Activated naive CD8-positive, alpha-beta T cell treated with anti-CD3 and anti-CD28 coated beads, Interleukin-2, amount 50 U/mL, for 16 hours (primary cell): Measurements from ENCODE around the gene CEMIP2.
"Not testable (repeated sequence)": the region's sequence is repeated elsewhere in the genome, so short reads cannot be mapped to it uniquely, and the experiment has no call there.

ENCODE experiments used
- DNase-seq: peaks from one replicate; pipeline ENCODE4 v3.0.0-alpha.2; 2020; ENCODE audit warnings: low read depth, low spot score

The CEMIP2 gene

DNA sequence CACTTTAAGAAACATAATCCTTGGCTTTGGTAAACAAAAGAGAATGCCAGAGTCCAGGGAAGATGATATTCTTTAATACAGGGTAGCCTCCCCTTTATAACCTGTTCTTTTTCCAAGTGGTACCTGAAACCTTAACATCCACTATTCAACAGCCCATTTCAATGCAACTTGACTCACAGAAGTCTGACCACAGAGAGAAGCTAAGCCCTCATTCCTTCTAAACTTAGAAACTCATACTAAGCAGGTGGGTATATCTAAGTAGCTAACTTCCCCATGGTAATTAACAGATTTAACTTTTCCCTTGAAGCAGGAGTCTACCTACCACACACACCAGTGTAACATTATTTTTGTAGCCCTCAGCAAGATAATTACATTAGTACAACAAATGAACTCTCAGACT, 91.9 kb downstream of the CEMIP2 start:
- DNase-seq, result no peak

DNA sequence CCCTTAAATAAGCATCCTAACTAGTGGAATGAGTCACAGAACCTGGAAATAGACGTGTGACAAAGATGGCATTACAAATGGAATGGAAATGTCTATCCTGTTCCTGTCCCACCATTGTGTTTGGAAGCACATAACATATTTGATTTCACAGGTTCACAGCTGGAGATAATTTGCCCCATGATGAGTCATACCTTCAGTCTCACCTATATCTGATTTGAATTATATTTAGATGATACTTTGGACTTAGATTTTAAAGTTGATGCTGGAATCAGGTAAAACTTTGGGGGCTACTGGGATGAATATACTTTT, 92.5 kb downstream of the CEMIP2 start:
- DNase-seq, result no peak

DNA sequence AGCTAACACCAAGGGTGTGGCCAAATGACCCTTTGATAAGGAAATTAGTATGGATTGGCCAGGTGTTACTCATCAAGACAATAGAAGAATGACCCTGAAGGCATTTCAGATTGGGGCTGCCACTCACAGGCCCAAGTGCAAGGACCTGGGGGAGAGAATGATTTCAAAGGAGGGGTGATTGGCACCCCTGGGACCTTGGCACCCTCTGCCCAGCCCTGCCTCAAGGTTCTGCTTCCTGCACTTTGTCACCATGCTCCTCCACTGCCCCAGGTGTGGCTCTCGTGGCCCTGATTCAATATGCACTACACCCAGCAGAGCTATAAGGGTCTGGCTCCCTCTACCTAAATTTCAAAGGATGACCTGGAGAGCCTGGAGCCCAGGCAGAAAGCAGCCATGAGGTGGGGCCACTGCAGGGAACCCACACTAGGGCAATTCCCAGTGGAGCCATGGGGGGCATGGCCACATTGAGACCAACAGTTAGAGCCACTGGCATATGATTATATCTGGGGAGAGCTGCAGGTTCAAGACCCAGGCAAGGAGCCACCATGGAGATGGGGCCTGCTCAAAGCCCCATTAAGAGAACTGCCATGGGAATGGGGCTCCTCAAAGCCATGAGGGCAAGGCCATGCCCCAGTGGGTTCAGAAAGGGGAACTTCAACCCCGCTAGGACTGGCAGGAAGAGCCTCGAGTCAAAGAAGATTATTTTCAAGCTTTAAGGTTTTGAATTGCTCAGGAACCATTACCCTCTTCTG, 93.0 kb downstream of the CEMIP2 start:
- DNase-seq, result no peak

DNA sequence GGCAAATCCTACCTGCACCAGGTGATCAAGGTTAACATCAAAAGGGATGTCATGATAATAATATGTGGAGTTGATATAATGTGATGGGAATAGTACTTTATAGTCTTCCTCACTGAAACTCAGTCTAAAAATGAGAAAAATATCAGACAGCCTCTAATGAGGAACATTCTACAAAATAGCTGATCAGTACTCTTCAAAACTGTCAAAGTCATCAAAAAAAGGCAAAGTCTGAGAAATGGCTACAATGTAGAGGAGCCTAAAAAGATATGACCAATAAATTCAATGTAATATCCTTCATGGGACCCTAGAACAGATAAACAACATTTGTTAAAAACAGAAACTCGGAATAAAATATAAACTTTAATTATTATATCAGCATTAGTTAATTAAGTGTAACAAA, 95.7 kb downstream of the CEMIP2 start:
- DNase-seq, result no peak

DNA sequence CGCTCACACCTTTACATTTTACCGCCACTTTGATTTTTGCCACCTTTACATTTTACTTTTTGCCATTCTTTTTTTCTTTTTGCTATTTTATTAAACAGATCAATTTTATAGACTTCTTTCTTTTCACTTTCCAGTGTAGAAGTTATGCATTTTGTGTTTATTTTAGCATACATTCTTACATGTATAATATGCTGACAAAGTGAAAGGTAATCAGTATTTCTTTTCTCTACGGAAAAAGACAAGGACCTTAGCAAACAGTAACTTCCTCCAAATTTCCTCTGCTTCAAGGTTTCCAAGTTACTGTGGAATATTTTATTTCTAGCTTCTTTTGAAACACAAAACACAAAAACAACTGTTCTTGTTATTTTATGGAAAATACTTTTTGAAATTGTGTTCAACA, 97.0 kb downstream of the CEMIP2 start:
- DNase-seq, result no peak

DNA sequence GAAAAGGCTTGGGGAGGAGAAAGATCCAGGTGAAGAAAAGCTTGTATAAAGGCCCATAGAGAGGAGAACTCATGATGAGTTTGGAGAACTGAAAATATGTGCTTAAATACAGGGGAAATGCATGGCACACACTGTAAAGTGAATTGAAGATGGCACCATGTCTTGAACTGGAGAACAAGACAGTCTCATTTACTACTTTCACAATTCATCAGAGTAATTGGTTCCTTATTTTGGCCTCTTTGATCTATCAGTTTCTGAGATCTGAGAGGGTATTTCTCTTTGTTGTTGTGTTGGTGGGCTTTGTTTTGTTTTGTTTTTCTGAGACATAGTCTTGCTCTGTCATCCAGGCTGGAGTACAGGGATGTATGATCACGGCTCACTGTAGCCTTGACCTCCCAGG, 98.2 kb downstream of the CEMIP2 start:
- no peak for DNase-seq

DNA sequence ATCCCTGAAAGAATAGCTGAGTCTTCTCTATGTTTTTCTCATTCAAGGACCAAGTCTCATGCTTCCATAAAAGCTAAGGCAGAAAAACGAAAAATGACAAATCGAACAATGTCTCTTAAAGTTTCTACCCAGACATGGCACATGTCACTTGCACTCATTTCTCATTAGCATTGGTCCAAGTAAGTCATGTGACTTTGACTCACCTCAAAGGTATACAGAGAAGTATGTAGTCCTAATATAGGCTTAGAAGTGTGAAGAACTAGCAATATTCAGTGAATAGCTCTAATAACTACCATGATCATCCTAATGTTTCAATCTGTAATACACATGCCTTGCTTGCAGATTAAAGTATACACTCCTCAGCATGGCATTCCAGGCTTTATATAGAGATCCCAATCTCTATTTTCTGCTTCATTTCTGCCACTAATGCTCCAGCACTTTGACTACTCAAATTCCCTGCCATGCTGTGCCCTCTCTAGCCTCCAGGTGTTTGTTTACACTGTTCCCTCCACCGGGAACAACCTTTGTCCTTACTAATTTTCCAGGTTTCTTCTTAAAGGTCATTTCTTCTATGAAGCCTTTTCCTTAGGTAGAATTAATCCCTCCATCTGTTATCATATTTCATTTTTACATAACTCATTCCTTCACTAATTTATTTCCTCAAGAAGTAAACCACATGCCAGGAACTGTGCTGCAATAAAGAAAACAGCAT, 98.9 kb downstream of the CEMIP2 start:
- DNase-seq, result no peak

DNA sequence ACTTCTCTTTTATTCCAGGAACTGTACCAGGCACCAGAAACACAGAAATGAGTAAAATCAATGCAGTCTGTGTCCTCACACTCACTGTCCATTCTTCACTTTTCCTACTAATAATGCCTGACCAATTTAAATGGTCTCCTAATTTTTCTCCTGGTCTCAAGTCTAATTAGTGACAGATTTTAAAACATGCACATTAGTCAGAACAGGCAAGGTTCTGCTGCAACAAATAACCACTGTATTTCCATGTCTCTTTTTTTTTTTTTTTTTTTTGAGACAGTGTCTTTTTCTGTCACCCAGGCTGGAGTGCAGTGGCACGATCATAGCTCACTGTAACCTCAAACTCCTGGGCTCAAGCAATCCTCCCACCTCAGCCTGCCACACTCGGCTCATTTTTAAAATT, 99.6 kb downstream of the CEMIP2 start:
- DNase-seq, result no peak

DNA sequence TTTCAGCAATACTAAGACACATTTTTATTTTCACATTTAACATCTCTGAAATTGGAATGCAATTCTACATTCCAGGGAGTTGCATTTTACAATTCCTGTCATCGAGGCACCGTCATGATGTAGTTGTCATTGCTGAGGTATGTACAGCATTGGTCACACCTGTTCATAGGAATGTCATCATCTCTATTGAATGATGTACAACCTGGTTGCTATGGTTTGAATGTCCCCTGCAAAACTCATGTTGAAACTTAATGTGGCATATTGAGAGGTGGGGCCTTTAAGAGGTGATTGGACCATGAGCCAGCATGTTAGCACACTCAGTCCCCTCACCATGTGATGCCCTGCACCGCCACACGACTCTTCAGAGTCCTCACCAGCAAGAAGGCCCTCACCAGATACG, 103.1 kb downstream of the CEMIP2 start:
- no peak for DNase-seq

DNA sequence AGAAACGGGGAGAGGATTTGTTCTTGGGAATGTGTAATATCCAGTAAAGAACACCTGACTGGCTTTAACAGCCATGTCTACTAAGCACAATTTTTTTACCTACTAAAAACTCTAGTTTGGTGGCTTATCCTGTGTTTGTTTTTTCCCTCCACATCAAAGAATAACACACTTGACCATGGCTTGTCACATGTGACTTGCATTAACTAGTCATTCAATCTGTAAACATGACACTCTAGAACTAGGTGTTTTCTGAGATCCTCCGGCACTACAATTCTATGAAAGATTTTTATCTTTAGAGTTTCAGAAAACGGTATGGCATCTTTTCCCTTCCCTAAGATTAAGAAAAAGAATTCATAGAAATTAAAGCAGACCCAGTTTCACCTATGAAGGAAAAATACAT, 103.7 kb downstream of the CEMIP2 start:
- DNase-seq, result no peak

DNA sequence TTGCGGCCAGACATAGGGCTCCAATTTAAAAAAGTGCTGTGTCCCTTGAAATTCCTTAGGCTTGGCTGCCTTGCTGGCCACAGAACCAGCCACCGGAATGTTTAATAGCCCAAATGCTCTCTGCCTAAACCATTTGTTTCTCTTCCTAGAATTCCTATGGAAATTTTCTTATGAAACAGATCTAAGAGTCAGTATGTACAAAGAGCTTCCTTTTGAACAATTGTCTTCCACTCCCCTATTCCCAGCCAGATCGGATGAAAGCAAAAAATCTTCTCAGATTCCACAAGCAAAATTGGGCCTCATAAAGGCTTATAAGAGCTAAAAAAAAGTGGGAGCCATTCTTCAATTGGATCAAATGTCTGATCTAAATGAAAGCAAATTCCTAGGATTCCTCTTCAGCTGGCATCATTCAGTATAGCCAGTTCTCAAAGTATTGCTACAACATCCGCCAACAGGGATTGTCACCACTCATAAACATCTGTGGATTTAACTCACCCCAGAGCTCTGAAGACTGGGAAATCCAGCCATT, 104.3 kb downstream of the CEMIP2 start:
- DNase-seq, result no peak

DNA sequence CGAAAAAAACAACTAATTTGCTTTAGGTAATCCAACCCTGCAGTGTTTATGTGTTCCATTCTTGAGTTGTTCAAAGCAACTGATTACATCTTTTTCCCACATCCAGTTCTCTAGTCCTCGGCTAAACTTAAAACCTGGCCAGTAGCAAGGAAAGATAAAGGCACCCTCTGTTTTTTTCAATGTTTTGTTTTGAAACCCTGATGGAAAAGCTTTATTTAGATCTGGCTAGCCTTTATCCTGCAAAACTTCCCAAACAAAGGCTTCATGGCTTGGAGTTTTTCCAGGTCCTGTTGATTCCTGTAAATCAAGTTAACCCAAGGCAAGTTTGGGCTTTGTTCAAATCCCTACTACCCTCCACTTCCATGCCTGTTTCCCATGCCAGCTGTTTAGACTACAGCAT, 105.1 kb downstream of the CEMIP2 start:
- no peak for DNase-seq

DNA sequence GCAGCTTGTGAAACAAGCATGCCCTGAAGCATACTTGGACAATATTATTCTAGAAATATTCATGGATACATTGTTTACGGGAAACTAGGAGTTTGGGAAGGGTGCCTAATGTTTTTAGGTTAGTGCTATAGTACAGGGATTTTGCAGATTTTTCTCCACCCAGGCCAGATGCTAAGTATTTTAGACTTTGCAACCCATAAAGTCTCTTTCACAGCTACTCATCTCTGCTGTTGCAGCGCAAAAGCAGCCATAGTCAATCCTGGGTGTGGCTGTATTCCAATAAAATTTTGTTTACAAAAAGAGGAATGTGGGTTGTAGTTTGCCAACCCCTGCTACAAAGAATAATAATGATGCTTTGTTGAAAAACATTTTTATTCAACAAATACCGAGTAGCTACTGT, 106.2 kb downstream of the CEMIP2 start:
- DNase-seq, result no peak

DNA sequence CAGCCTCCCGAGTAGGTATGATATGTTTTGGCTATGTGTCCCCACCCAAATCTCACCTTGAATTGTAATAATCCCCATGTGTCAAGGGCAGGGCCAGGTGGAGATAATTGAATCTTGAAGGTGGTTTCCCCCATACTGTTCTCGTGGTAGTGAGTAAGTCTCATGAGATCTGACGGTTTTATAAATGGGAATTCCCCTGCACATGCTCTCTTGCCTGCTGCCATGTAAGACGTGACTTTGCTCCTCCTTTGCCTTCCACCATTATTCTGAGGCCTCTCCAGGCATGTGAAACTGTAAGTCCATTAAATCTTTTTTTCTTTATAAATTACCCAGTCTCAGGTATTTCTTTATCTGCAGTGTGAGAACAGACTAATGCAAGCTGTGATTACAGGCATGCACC, 111.0 kb downstream of the CEMIP2 start:
- not testable (repeated sequence) for DNase-seq

DNA sequence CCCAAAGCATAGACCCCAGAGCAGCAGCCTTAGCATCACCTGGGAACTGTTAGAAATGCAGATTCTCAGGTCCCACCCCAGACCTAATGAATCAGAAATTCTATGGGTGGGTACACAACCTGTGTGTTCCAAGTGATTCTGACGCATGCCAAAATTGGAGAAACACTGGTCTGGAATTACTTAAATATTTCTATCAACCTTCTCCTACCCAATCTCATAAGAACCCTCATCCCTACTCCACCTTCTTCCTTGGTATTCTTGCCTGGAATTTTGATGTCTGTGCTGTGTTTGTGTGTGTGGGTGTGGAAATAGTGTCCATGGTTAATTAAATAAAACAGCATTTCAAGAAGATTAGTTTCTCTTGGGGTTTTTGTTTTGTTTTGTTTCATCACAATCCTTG, 111.8 kb downstream of the CEMIP2 start:
- DNase-seq, result no peak

DNA sequence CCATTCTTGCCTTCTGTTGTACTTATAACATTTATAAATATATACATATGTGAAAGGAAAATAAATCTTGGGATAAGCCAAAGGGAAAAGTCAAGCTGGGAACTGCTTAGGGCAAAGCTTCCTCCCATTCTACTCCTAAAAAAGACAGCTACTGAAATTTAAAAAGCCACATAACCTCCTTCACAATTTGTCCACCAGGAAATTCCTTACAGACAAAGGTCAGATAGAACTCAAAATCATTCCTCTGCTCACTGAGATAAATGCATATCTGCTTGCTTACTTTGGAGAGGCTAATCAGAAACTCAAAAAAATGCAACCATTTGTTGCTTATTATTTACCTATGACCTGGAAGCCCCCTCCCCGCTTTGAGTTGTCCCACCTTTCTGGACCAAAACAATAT, 112.5 kb downstream of the CEMIP2 start:
- no peak for DNase-seq

DNA sequence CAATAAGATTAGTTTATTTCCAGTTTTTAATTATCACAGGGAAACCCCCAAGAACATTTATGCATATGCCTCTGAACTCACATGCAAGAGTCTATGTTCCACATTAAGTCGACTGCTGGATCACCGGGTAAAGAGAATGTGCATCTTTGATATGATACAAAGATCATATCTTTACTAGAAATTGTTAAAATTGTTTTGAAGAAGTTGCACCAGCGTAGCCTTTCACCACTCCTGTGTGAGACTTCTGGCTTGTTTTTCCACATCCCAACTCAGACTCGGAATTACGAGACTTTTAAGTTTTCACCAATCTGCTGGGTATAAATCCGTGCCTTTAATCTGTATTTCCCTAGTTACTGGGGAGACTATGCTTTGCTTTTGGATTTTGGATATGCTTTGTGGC, 113.2 kb downstream of the CEMIP2 start:
- DNase-seq, result no peak

DNA sequence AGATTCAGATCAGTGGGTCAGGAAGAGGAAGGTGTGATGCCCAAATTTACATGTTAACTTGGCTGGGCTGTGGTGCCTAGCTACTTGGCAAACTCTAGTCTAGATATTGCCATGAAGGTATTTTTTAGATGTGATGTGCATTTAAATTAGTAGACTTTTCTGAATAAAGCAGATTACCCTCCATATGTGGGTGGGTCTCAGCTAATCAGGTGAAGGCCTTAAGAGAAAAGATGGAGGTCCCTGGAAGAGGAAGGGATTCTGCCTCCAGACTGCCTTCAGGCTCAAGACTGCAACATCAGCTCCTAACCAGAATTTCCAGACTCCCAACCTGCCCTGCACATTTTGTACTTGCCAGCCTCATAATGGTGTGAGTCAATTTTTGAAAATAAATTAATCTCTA, 115.8 kb downstream of the CEMIP2 start:
- no peak for DNase-seq

DNA sequence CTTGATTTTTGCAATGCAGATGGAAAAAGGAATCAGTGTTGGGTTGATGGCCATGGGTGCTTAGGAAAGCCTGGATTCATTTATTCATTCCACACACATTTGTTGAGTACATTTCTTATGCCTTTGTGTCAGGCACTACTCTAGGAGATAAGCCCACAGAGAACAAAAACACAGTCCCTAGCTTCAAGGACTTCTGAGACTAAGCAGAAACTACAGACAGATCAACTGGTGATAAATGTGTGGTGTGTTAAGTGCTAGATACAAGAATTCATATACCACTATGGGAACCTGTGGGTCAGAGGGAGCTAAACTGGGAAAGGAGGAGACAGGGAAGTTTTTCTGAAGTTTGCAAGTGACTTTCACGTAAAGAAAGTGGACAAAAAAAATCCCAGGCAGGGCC, 119.9 kb downstream of the CEMIP2 start:
- no peak for DNase-seq

DNA sequence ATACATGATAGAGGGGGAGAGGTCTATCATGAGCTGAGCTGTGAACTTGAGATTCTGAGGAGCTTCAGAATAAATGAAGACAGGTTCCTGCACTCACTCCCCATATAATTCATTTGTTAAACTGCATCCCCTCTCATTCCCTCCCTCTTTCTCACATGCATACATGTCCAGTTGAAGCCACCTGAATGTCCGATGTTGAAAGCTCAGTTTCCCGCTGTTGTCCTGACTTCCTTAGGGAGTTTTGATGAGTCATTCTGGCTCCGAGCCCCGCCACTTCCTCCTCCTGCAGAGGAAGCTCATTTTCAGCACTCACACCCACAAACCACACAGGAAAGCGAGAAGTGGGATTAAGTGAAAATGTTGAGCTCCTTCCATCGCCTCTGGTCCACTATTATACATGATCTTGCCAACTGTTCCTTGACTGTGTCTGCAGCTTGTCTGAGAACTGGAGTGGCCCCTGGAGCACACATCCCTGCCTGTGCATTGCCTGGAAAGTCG, 121.2 kb downstream of the CEMIP2 start:
- no peak for DNase-seq

DNA sequence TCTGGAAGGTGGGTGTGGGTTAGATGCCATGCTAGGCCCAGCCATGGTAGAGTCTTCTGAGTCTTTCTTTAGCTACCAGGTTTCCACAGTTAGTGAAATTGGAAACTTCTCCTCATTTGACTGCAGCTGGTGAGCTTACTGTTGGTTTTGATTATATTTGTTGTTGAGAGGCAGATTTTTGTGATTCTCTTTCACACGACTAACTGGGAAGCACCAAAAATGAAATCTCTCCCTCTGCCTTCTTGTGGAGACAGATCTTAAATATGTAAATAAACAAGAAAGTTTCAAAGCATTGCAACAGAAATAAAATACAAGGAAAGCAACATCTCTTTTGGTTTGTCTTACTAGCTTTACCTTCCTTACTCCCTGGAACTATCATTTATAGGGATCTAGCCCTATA, 122.2 kb downstream of the CEMIP2 start:
- DNase-seq, result no peak

DNA sequence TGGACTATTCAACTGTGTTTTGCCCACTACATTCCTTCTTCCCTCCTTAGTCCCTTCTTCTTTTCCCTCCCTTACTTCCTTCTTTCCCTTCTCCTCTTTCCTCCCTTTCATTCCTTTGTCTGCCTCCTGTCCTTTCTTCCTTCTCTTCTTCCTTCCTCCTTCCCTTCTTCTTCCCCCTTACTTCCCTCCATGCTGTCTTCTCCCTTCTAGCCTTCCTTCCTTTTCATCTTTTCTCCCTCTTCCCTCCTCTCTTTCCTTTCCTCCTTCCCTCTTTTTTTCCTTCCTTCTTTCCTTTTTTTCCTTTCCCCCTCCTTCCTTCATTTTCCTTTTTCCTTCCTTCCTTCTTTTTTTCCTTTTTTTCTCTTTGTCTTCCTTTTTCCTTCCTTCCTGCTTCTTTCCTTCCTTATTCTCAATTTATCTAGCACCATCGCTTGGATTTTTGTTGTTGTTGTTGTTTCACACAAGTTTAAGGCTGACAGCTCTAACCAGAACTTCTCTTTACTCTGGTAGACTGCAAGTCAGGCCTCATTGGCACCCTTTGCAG, 123.4 kb downstream of the CEMIP2 start:
- no peak for DNase-seq

DNA sequence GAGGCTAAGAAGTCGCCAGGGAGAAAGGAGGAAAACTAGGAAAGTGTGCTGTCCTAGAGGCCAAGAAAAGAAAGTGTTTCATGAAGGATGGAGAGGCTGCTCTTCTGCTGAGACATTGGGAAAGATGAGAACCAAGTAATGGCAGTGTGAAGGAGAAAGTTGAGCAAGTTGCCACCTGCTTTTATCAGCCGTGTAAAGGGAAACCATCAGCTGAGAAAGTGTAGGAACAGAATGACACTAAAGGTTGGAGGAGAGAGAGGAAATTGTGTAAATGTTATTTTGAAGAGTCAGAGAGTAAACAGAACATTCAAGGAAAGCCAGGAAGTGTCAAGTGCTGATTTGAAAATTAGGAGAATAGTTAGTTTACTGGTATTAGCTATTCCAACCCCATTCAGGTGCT, 125.0 kb downstream of the CEMIP2 start:
- no peak for DNase-seq
